H9 (cell line): ENCODE results near the gene CAB39. TPM values are rescaled to one million over a fixed set of nuclear protein-coding genes. Genes with fewer than 3 reads are reported as not detected.

Source experiments
- DNase-seq: peaks from one replicate; pipeline ENCODE4 v3.0.0-alpha.2; 2017
- H2AFZ ChIP-seq: one replicate; pipeline ENCODE4 v1.6.1; 2013; ENCODE audit warnings: mild to moderate bottlenecking, low read length, control low read depth, moderate library complexity
- H2AK5ac ChIP-seq: 2 replicates; pipeline ENCODE4 v1.6.1; 2013; ENCODE audit warnings: low read length, control low read depth, mixed read lengths; ENCODE audit not compliant: insufficient read length
- H2BK120ac ChIP-seq: one replicate; pipeline ENCODE4 v1.6.1; 2013; ENCODE audit warnings: low read depth, mild to moderate bottlenecking, low read length, control low read depth, inconsistent platforms; ENCODE audit not compliant: poor library complexity, severe bottlenecking
- H2BK12ac ChIP-seq: 2 replicates; pipeline ENCODE4 v1.6.1; 2013; ENCODE audit warnings: low read length, control low read depth, mixed read lengths, low read depth; ENCODE audit not compliant: insufficient read length
- H2BK15ac ChIP-seq: 2 replicates; pipeline ENCODE4 v1.6.1; 2013; ENCODE audit warnings: low read depth, low read length, control low read depth
- H2BK20ac ChIP-seq: one replicate; pipeline ENCODE4 v1.6.1; 2013; ENCODE audit warnings: low read depth, mild to moderate bottlenecking, low read length, control low read depth, inconsistent platforms; ENCODE audit not compliant: poor library complexity, severe bottlenecking
- H2BK5ac ChIP-seq: 2 replicates; pipeline ENCODE4 v1.6.1; 2013; ENCODE audit warnings: low read length, control low read depth, mixed read lengths; ENCODE audit not compliant: insufficient read length
- H3K14ac ChIP-seq: 2 replicates; pipeline ENCODE4 v1.6.1; 2013; ENCODE audit warnings: low read length, control low read depth; ENCODE audit not compliant: insufficient read depth
- H3K18ac ChIP-seq: 2 replicates; pipeline ENCODE4 v1.6.1; 2013; ENCODE audit warnings: low read depth, mild to moderate bottlenecking, mixed read lengths, low read length, control low read depth; ENCODE audit not compliant: insufficient read length
- H3K23ac ChIP-seq: 2 replicates; pipeline ENCODE4 v1.6.1; 2013; ENCODE audit warnings: low read length, control low read depth, mixed read lengths, low read depth; ENCODE audit not compliant: insufficient read length
- H3K23me2 ChIP-seq: 2 replicates; pipeline ENCODE4 v1.6.1; 2013; ENCODE audit warnings: low read depth, mild to moderate bottlenecking, mixed read lengths, low read length, control low read depth; ENCODE audit not compliant: insufficient read length, poor library complexity, severe bottlenecking
- H3K27ac ChIP-seq: 2 replicates; pipeline ENCODE4 v1.5.1; 2013; ENCODE audit warnings: low read length, control low read depth, mixed read lengths, low read depth; ENCODE audit not compliant: insufficient read length
- H3K27me3 ChIP-seq: 2 replicates; pipeline ENCODE4 v1.6.1; 2013; ENCODE audit warnings: low read length, control low read depth, inconsistent platforms; ENCODE audit not compliant: insufficient read depth
- H3K4ac ChIP-seq: 2 replicates; pipeline ENCODE4 v1.6.1; 2013; ENCODE audit warnings: low read depth, mild to moderate bottlenecking, control low read depth, inconsistent platforms, low read length, moderate library complexity
- H3K4me1 ChIP-seq: 2 replicates; pipeline ENCODE4 v1.6.1; 2013; ENCODE audit warnings: low read length, control low read depth, inconsistent platforms; ENCODE audit not compliant: insufficient read depth
- H3K4me2 ChIP-seq: 2 replicates; pipeline ENCODE4 v1.6.1; 2013; ENCODE audit warnings: low read length, control low read depth, mixed read lengths; ENCODE audit not compliant: insufficient read length, insufficient read depth
- H3K56ac ChIP-seq: 2 replicates; pipeline ENCODE4 v1.6.1; 2013; ENCODE audit warnings: low read depth, mild to moderate bottlenecking, mixed read lengths, low read length, control low read depth; ENCODE audit not compliant: insufficient read length
- H3K79me1 ChIP-seq: 2 replicates; pipeline ENCODE4 v1.6.1; 2013; ENCODE audit warnings: low read depth, mild to moderate bottlenecking, moderate library complexity, low read length, control low read depth, inconsistent platforms; ENCODE audit not compliant: insufficient read depth, poor library complexity, severe bottlenecking
- H3K79me2 ChIP-seq: 2 replicates; pipeline ENCODE4 v1.6.1; 2013; ENCODE audit warnings: low read length, control low read depth, inconsistent platforms; ENCODE audit not compliant: insufficient read depth
- H3K9ac ChIP-seq: 2 replicates; pipeline ENCODE4 v1.6.1; 2013; ENCODE audit warnings: low read length, control low read depth, mixed read lengths; ENCODE audit not compliant: insufficient read length; ENCODE audit errors: extremely low read depth
- H3K9me3 ChIP-seq: one replicate; pipeline ENCODE4 v1.6.1; 2013; ENCODE audit warnings: low read depth, low read length, inconsistent platforms; ENCODE audit not compliant: control insufficient read depth
- H3T11ph ChIP-seq: one replicate; pipeline ENCODE4 v1.6.1; 2013; ENCODE audit warnings: mild to moderate bottlenecking, low read length, control low read depth, inconsistent platforms
- H4K20me1 ChIP-seq: one replicate; pipeline ENCODE4 v1.6.1; 2013; ENCODE audit not compliant: control insufficient read depth, insufficient read length, insufficient read depth
- H4K5ac ChIP-seq: 2 replicates; pipeline ENCODE4 v1.6.1; 2013; ENCODE audit warnings: low read depth, mild to moderate bottlenecking, mixed read lengths, low read length, control low read depth; ENCODE audit not compliant: insufficient read length
- H4K8ac ChIP-seq: replicated peaks from 2 replicates; pipeline ENCODE4 v1.6.1; 2013; ENCODE audit warnings: low read length, control low read depth, mixed read lengths, low read depth; ENCODE audit not compliant: insufficient read length
- H4K91ac ChIP-seq: 2 replicates; pipeline ENCODE4 v1.6.1; 2013; ENCODE audit warnings: low read depth, mild to moderate bottlenecking, moderate library complexity, mixed read lengths, low read length, control low read depth; ENCODE audit not compliant: insufficient read length
- H3K27ac Mint-ChIP-seq, 3 experiments: 2 replicates in 2 of 3; 3 replicates in 1 of 3; pipeline ENCODE4 v1.8.0; 2020 to 2021; ENCODE audit warnings: mixed read lengths in 3 of 3, mild to moderate bottlenecking in 1 of 3, moderate library complexity in 1 of 3
- H3K27me3 Mint-ChIP-seq: 2 replicates; pipeline ENCODE4 v1.8.0; 2021; ENCODE audit warnings: low read depth, mild to moderate bottlenecking, moderate library complexity, mixed read lengths
- H3K36me3 Mint-ChIP-seq, 3 experiments: 2 replicates in 2 of 3; 3 replicates in 1 of 3; pipeline ENCODE4 v1.8.0; 2020 to 2021; ENCODE audit warnings: low read depth in 3 of 3, mixed read lengths in 3 of 3; ENCODE audit not compliant: insufficient read depth in 1 of 3
- H3K4me1 Mint-ChIP-seq, 2 experiments: 2 replicates each; pipeline ENCODE4 v1.8.0; 2020; ENCODE audit warnings: mixed read lengths in 2 of 2
- H3K4me3 Mint-ChIP-seq, 2 experiments: 2 replicates in 1 of 2; 3 replicates in 1 of 2; pipeline ENCODE4 v1.8.0; 2020 to 2021; ENCODE audit warnings: mild to moderate bottlenecking in 2 of 2, mixed read lengths in 2 of 2, moderate library complexity in 1 of 2
- H3K9me3 Mint-ChIP-seq, 2 experiments: 2 replicates in 1 of 2; 3 replicates in 1 of 2; pipeline ENCODE4 v1.8.0; 2020; ENCODE audit warnings: mild to moderate bottlenecking in 2 of 2, mixed read lengths in 2 of 2, moderate library complexity in 1 of 2
- WGBS: extraction: QIAGEN DNeasy Blood & Tissue Kit; methylation state at CpG from one replicate; pipeline ENCODE4 v1.1.7; 2013; ENCODE audit warnings: missing lambda C conversion rate, low lambda C conversion rate, mixed read lengths; ENCODE audit not compliant: insufficient read length; ENCODE audit errors: extremely low coverage; 5-methylcytosine and 5-hydroxymethylcytosine counted together
- total RNA-seq: library from RNA; stranded (reverse); gene quantifications from 2 replicates; pipeline ENCODE4 v1.2.1, GENCODE V29; 2021
- TF ChIP-seq, protein P1 (sequence below): fragments of 200-600 bp; sonication (generic); conservative IDR thresholded peaks from 3 replicates; pipeline ENCODE4 v1.8.0; 2021; ENCODE audit warnings: antibody characterized with exemption, mild to moderate bottlenecking

CAB39 gene
- total RNA-seq, 1 experiment from 2014 or later, result 42.7 TPM

DNA sequence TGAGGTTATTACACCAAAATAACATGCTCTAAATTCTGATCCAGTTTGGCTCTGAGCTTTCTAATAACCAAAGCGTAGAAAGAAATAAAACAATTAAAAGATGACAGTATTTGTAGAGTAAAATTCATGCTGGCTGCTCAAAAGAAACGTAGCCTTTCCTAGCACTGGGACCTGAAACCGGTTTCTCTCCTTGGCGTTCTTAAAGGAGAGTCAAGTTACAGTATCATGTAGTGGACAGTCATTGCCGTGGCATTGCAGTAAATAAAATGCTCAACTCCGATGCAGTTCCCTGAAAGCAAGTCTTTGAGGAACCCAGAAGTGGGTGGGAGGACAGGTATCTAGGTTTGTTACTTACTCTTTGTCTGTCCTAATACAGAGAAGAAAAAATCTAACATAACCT is 99.4 kb downstream of the CAB39 start:
- no peak overlapping the region for H3K27ac ChIP-seq
- no peak overlapping the region for H4K5ac ChIP-seq
- Mint-ChIP-seq H3K4me3 (no peak overlapping the region), H3K27me3 (no peaks in the 10 kb centered on the region; the same call in 1 of the 2 replicates), H3K27ac (no peak overlapping the region), H3K4me1 (peaks cover 5 to 8% of the 10 kb centered on the region in 2 experiments; a peak in 2 of 4 replicates), H3K36me3 (peaks cover 9 to 24% (median 23%) of the 10 kb centered on the region in 3 experiments), H3K9me3 (no peaks in the 10 kb centered on the region)
- no peak overlapping the region for H3K9ac ChIP-seq
- no peak overlapping the region for H2BK20ac ChIP-seq
- H3K4me1 ChIP-seq, result no peaks in the 10 kb centered on the region; the same call in 1 of the 2 replicates
- WGBS, result no CpG with 5 or more reads among the region's 6 CpGs
- H2BK15ac ChIP-seq, result no peak overlapping the region
- no peak overlapping the region for H2BK12ac ChIP-seq
- no peak overlapping the region for H3K4me2 ChIP-seq
- no peak overlapping the region for H2AFZ ChIP-seq
- no peaks in the 10 kb centered on the region for H3K27me3 ChIP-seq
- no peak overlapping the region for H2AK5ac ChIP-seq
- no peak overlapping the region for H4K8ac ChIP-seq
- no peak overlapping the region for H3T11ph ChIP-seq
- H3K9me3 ChIP-seq, result no peaks in the 10 kb centered on the region
- no peak overlapping the region for H3K18ac ChIP-seq
- no peak overlapping the region for H4K91ac ChIP-seq
- TF ChIP-seq, protein P1, sequence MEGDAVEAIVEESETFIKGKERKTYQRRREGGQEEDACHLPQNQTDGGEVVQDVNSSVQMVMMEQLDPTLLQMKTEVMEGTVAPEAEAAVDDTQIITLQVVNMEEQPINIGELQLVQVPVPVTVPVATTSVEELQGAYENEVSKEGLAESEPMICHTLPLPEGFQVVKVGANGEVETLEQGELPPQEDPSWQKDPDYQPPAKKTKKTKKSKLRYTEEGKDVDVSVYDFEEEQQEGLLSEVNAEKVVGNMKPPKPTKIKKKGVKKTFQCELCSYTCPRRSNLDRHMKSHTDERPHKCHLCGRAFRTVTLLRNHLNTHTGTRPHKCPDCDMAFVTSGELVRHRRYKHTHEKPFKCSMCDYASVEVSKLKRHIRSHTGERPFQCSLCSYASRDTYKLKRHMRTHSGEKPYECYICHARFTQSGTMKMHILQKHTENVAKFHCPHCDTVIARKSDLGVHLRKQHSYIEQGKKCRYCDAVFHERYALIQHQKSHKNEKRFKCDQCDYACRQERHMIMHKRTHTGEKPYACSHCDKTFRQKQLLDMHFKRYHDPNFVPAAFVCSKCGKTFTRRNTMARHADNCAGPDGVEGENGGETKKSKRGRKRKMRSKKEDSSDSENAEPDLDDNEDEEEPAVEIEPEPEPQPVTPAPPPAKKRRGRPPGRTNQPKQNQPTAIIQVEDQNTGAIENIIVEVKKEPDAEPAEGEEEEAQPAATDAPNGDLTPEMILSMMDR, result no peak
- H3K23ac ChIP-seq, result no peak overlapping the region
- H2BK120ac ChIP-seq, result no peak overlapping the region
- no peaks in the 10 kb centered on the region for H3K23me2 ChIP-seq
- H3K79me2 ChIP-seq, result no peaks in the 10 kb centered on the region
- DNase-seq, result no peak
- H2BK5ac ChIP-seq, result no peak overlapping the region
- no peaks in the 10 kb centered on the region for H3K79me1 ChIP-seq
- no peaks in the 10 kb centered on the region for H4K20me1 ChIP-seq
- no peak overlapping the region for H3K14ac ChIP-seq
- no peak overlapping the region for H3K56ac ChIP-seq
- H3K4ac ChIP-seq, result no peak overlapping the region
